Upper lobe of left lung (tissue), 4 donors: ENCODE results near the gene ADPRHL1.

Experiments used
- CTCF ChIP-seq, 6 experiments: fragments of 450-650 bp in 4 of 6; fragments of 200-600 bp in 2 of 6; sonication (generic) in 2 of 6; IDR thresholded peaks; one replicate each; pipeline ENCODE4 v1.5.1; 2016 to 2019; ENCODE audit warnings: antibody characterized with exemption in 6 of 6
- POLR2A ChIP-seq, 4 donors: fragments of 450-650 bp; IDR thresholded peaks; one replicate each; pipeline ENCODE4 v1.5.1; 2016 to 2017; ENCODE audit warnings: antibody characterized with exemption in 4 of 4, mild to moderate bottlenecking in 2 of 4

GRCh38 chr13:113471844-113472243 lies 18.6 kb upstream of the ADPRHL1 start:
- TF ChIP-seq CTCF (IDR thresholded peaks at IDR 0.05) (no peak), POLR2A (IDR thresholded peaks at IDR 0.05) (no peak)
